AG04449 (cell line): ENCODE results near the gene CSTPP1.

Source experiments
- CTCF ChIA-PET: fragments of 350-600 bp; formaldehyde crosslinking; extraction: SDS; loops from one replicate; lab custom pipeline; 2021; ENCODE audit warnings: antibody characterized with exemption; lab: Yijun Ruan, JAX
- POLR2A ChIA-PET: fragments of 400-600, 350-600 bp; formaldehyde crosslinking; extraction: SDS; loops from one replicate; lab custom pipeline; 2020; ENCODE audit warnings: antibody characterized with exemption, inconsistent platforms; lab: Yijun Ruan, JAX
- DNase-seq: peaks from one replicate; pipeline ENCODE4 v3.0.0-alpha.2; 2010; ENCODE audit warnings: low read depth, low spot score
- H3K4me3 ChIP-seq: 2 replicates; pipeline ENCODE4 v1.5.1; 2011; ENCODE audit warnings: low read depth, mild to moderate bottlenecking, control low read depth, low read length
- TF ChIP-seq, protein P1 (sequence below): IDR thresholded peaks from one replicate; pipeline ENCODE4 v1.5.1; 2011; ENCODE audit warnings: mild to moderate bottlenecking, moderate library complexity, low read length, control low read depth, inconsistent platforms; ENCODE audit not compliant: insufficient read depth; ENCODE audit errors: missing control alignments

The CSTPP1 gene

DNA sequence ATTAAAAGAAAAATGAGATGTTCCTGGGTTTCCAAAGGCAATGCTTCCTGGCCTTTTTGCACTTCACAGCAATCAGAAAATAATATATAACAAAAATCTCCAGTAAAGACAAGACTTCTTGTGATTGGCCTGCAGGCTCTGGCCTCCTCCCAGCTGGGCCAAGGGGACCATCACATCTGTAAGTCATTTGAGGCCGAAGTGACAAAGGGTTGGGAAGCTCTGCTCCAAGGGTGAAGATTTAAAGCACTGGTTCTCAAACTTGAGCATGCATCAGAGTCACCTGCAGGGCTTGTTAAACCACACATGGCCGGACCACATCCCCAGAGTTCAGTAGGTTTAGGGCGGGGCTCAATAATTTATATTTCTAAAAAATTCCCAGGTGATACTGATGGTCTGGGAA, 208.0 kb downstream of the CSTPP1 start:
- POLR2A ChIA-PET = no interaction called here
- TF ChIP-seq, protein P1, sequence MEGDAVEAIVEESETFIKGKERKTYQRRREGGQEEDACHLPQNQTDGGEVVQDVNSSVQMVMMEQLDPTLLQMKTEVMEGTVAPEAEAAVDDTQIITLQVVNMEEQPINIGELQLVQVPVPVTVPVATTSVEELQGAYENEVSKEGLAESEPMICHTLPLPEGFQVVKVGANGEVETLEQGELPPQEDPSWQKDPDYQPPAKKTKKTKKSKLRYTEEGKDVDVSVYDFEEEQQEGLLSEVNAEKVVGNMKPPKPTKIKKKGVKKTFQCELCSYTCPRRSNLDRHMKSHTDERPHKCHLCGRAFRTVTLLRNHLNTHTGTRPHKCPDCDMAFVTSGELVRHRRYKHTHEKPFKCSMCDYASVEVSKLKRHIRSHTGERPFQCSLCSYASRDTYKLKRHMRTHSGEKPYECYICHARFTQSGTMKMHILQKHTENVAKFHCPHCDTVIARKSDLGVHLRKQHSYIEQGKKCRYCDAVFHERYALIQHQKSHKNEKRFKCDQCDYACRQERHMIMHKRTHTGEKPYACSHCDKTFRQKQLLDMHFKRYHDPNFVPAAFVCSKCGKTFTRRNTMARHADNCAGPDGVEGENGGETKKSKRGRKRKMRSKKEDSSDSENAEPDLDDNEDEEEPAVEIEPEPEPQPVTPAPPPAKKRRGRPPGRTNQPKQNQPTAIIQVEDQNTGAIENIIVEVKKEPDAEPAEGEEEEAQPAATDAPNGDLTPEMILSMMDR = no peak
- H3K4me3 ChIP-seq = no peak overlapping the region
- CTCF ChIA-PET = interaction anchor here (1.7 to 3.6 kb wide), 2 partner anchors 8 to 18 kb away, joined by 3 to 35 read pairs; no protein-coding TSS in a partner anchor
- no peak for DNase-seq

DNA sequence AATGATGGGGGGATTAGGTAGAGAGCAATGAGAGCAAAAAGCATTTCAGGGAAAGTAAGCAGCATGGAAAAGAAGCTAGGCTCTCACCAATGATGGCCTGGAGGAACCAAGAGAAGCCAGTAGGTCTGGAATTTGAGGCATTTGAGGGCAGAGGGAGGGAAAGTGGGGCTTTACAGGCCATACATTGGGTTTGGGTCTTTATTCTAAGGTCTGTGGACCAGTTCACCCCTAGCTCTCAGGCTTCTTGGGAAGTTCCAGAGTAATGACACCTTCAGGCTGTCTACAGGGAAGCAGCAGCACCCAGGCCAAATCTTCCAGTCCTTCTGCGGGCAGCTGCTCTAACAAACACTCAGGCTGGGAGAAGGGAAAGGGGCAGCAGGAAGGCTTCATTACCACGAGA, 210.7 kb downstream of the CSTPP1 start:
- CTCF ChIA-PET = interaction anchor here (0.8 to 1.6 kb wide), 10 partner anchors 8 to 256 kb away, joined by 3 to 5 read pairs (median 4); no protein-coding TSS in a partner anchor

DNA sequence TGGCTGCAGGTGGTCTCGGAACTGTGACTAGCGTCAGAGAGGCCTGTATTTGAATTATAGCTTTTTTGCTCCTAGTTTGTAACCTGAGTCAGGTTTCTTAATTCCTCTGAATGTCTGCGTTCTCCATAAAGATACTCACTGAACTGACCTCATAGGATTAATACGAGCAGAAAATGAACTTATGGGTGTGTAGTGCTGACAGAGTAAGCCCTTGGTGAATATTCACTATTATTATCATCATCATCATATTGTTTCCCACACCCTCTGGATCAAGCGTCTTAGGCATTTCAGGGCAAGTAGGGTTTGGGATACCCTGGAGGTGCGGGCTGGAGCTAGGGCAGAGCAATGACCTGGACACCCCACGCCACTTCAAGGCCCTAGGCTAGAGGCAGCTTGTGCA, 211.1 kb downstream of the CSTPP1 start:
- no peak for DNase-seq
- TF ChIP-seq, protein P1 = no peak
- ChIA-PET POLR2A (no interaction called here), CTCF (interaction anchor here (1.0 to 1.4 kb wide), 4 partner anchors 10 to 256 kb away, joined by 4 to 5 read pairs (median 4); no protein-coding TSS in a partner anchor)
- no peak overlapping the region for H3K4me3 ChIP-seq

More for the DNA sequence above, 210.7 kb downstream of the CSTPP1 start:
- POLR2A ChIA-PET = no interaction called here
- TF ChIP-seq, protein P1 = no peak
- DNase-seq = no peak
- H3K4me3 ChIP-seq = no peak overlapping the region

DNA sequence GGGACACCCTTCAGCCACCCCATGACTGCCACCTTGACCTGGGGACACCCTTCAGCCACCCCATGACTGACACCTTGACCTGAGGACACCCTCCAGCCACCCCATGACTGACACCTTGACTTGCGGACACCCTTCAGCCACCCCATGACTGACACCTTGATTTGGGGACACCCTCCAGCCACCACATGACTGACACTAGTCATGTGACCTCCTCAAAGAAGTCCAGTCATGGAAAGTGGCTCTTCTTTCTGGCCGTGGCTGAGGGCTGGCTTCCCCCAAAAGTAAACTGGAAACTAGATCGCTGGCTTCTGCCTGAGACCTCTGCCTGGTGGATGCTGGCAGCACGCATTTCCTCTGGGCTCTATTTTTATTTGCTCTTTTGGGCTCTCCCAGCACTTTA, 211.7 kb downstream of the CSTPP1 start:
- no peak for DNase-seq
- ChIA-PET CTCF (interaction anchor here (1.6 kb wide), 1 partner anchor 254 kb away, joined by 6 read pairs; no protein-coding TSS in a partner anchor), POLR2A (no interaction called here)

DNA sequence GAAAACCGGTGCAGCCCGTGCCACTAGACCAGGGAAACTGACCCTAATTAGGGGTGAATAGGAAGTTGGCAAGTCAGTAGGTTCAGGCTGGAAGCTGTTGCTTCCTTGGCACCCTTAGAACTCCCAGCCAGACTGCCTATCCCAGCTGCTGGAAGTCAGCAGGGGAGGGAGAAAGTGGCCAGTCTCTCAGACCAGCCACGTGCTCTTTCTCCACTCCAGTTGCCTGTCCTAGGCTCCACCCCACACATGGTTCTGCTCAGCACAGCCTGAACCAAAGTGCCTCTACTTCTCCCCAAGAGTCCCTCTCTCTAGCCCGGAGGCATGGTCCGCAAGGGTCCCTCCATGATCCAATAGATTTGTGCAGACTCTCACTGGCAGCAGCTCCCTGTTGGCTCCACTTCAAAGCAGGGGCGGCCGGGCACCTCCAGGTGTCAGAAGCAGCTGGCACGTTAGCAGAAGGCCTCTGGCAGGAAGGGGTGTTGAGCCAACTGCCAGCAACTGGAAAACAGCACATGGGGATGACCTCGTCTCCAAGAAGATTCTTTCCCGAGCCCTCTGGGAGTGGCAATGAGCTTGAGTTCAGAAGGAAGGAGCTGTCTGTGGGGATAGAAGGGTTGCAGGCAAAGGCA, 212.5 kb downstream of the CSTPP1 start:
- DNase-seq = no peak
- TF ChIP-seq, protein P1 = no peak
- no peak overlapping the region for H3K4me3 ChIP-seq
- POLR2A ChIA-PET = no interaction called here
- CTCF ChIA-PET = interaction anchor here (1.0 to 8.0 kb wide), 9 partner anchors 13 to 265 kb away, joined by 3 to 181 read pairs (median 3); no protein-coding TSS in a partner anchor

More for the DNA sequence above, 211.7 kb downstream of the CSTPP1 start:
- TF ChIP-seq, protein P1 = no peak
- H3K4me3 ChIP-seq = no peak overlapping the region

DNA sequence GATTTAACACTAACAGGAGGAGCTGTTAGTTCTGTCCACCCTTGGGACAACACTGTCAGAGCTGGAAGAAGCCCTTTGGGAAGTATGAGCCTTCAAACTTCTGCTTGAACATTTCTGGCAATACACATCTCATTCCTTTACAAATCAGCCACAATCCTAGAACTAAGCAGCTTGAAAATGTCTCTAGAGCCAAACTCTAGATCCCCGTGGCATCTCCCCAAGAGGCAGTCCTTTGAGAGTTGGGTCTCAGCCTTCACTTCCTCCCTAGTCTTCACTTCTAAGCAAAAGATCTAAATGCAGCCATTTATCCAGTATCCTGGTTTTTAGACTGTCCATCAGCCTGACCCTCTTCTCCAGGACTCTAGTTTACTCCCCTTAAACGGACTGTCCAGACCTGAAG, 213.2 kb downstream of the CSTPP1 start:
- POLR2A ChIA-PET = no interaction called here
- no peak for DNase-seq
- TF ChIP-seq, protein P1 = no peak
- H3K4me3 ChIP-seq = no peak overlapping the region
- CTCF ChIA-PET = interaction anchor here (0.8 to 8.0 kb wide), 11 partner anchors 9 to 274 kb away, joined by 3 to 181 read pairs (median 3); no protein-coding TSS in a partner anchor
